HepG2 (cell line): ENCODE data around the gene CASKIN2. TPM values are rescaled to one million over a fixed set of nuclear protein-coding genes. Genes with fewer than 3 reads are reported as not detected.

Experiments used
- AKNA ChIP-seq: sonication (generic); formaldehyde crosslinking; IDR thresholded peaks from 2 replicates; pipeline ENCODE4 v1.4.0; 2020; ENCODE audit warnings: missing genetic modification reagents, borderline replicate concordance
- LRRFIP1 ChIP-seq: sonication (generic); formaldehyde crosslinking; conservative IDR thresholded peaks from 2 replicates; pipeline ENCODE4 v1.4.0; 2020; ENCODE audit warnings: missing genetic modification reagents
- NFAT5 ChIP-seq: sonication (generic); formaldehyde crosslinking; IDR thresholded peaks from 2 replicates; pipeline ENCODE4 v1.4.0; 2020; ENCODE audit warnings: missing genetic modification reagents
- REXO4 ChIP-seq: sonication (generic); formaldehyde crosslinking; IDR thresholded peaks from 2 replicates; pipeline ENCODE4 v1.8.0; 2022; ENCODE audit warnings: missing genetic modification reagents, mild to moderate bottlenecking, borderline replicate concordance
- ZBTB1 ChIP-seq: sonication (generic); formaldehyde crosslinking; IDR thresholded peaks from 2 replicates; pipeline ENCODE4 v1.4.0; 2020; ENCODE audit warnings: missing genetic modification reagents, borderline replicate concordance
- ZFP62 ChIP-seq: sonication (generic); formaldehyde crosslinking; IDR thresholded peaks from 2 replicates; pipeline ENCODE4 v1.4.0; 2020; ENCODE audit warnings: missing genetic modification reagents
- ZNF34 ChIP-seq: sonication (generic); formaldehyde crosslinking; IDR thresholded peaks from 2 replicates; pipeline ENCODE4 v1.4.0; 2020; ENCODE audit warnings: mild to moderate bottlenecking, missing genetic modification reagents, borderline replicate concordance
- ZNF619 ChIP-seq: sonication (generic); formaldehyde crosslinking; IDR thresholded peaks from 2 replicates; pipeline ENCODE4 v1.4.0; 2020; ENCODE audit warnings: mild to moderate bottlenecking, missing genetic modification reagents
- ZNF713 ChIP-seq: sonication (generic); formaldehyde crosslinking; IDR thresholded peaks from 2 replicates; pipeline ENCODE4 v1.4.0; 2020; ENCODE audit warnings: mild to moderate bottlenecking, missing genetic modification reagents
- ZNF781 ChIP-seq: sonication (generic); formaldehyde crosslinking; IDR thresholded peaks from 2 replicates; pipeline ENCODE4 v1.5.1; 2020; ENCODE audit warnings: borderline replicate concordance, mild to moderate bottlenecking, missing genetic modification reagents; ENCODE audit errors: not compliant biosample characterization
- polyA plus RNA-seq, 8 experiments: library from polyadenylated mRNA; depleted of rRNA in 3 of 8; stranded (reverse) in 7 of 8; unstranded in 1 of 8; fragments of >200 nt; fragmentation: Illumina TruSeq in 4 of 8; extraction: Trizol in 4 of 8; gene quantifications; 2 replicates each; pipeline versions ENCODE4 v1.2.1 to v1.2.3, GENCODE V29; 2011 to 2016; ENCODE audit warnings: low read depth in 4 of 8, missing spikeins in 1 of 8, mixed read lengths in 1 of 8; ENCODE audit not compliant: insufficient read depth in 1 of 8
- total RNA-seq, 5 experiments: library from RNA; depleted of rRNA; stranded (reverse); fragments of >200 nt; fragmentation: Illumina TruSeq; extraction: Trizol; gene quantifications; 2 replicates each; pipeline ENCODE4 v1.2.3, GENCODE V29; 2016; ENCODE audit warnings: low read depth in 1 of 5

Gene CASKIN2
- total and polyA plus RNA-seq, 2 of the 13 experiments (the other 11 are each of a cell fraction or from before 2014, with no cell fraction given), result 5.2 to 7.8 TPM

- peak; percentile 94 for TF ChIP-seq LRRFIP1 (CRISPR knock-in tag)
- peak; percentile 94 for TF ChIP-seq ZNF34 (CRISPR knock-in tag)
- TF ChIP-seq REXO4, result peak; percentile 77
- TF ChIP-seq ZFP62, result 0 out of 2 replicates have a peak, but pooled peaks have one; percentile 64
- TF ChIP-seq ZNF619, result peak; percentile 90; the same call in 1 of the 2 replicates
- TF ChIP-seq ZNF781 (CRISPR knock-in tag), result peak; percentile 97
- no peak for TF ChIP-seq AKNA (CRISPR knock-in tag)
- TF ChIP-seq ZBTB1, result peak; percentile 76; the same call in 1 of the 2 replicates
- TF ChIP-seq NFAT5 (CRISPR knock-in tag), result peak; percentile 97
- TF ChIP-seq ZNF713 (CRISPR knock-in tag), result no peak; the same call in none of the 2 replicates
Measured at GRCh38 chr17:75515496-75516254, at the start of gene CASKIN2 (continued).
